ENCODE results near the gene CEP95. TPM values are rescaled to one million over a fixed set of nuclear protein-coding genes. Genes with fewer than 3 reads are reported as not detected.

Gene CEP95
- total RNA-seq, 1 experiment from 2014 or later = 63.8 TPM

GRCh38 chr17:64520359-64520758, 13.6 kb downstream of the CEP95 start (continued):
- TF ChIP-seq MLX (CRISPR knock-in tag; IDR thresholded peaks at IDR 0.05) (no peak), ARID4B (CRISPR knock-in tag; IDR thresholded peaks at IDR 0.05; ENCODE audit: borderline replicate concordance) (no peak), ZNF416 (CRISPR knock-in tag; IDR thresholded peaks at IDR 0.05) (no peak), ETV6 (CRISPR knock-in tag; IDR thresholded peaks at IDR 0.05) (no peak), SMAD4 (CRISPR knock-in tag; IDR thresholded peaks at IDR 0.05) (no peak), USF1 (CRISPR knock-in tag; IDR thresholded peaks at IDR 0.05) (no peak), E2F5 (CRISPR knock-in tag; IDR thresholded peaks at IDR 0.05) (no peak), ZNF671 (CRISPR knock-in tag; IDR thresholded peaks at IDR 0.05) (no peak), ZBTB43 (CRISPR knock-in tag; IDR thresholded peaks at IDR 0.05) (no peak), CBFB (CRISPR knock-in tag; IDR thresholded peaks at IDR 0.05; ENCODE audit: low read depth) (no peak), PRRX2 (CRISPR knock-in tag; IDR thresholded peaks at IDR 0.05) (no peak), FOXP1 (CRISPR knock-in tag; IDR thresholded peaks at IDR 0.05; ENCODE audit: borderline replicate concordance) (no peak)

- H3K27me3 Mint-ChIP-seq (ENCODE audit: low read depth) = no peaks in the 10 kb centered on the region
Measured at GRCh38 chr17:64527914-64528313, 21.1 kb downstream of the CEP95 start.

GRCh38 chr17:64529221-64529620, 22.4 kb downstream of the CEP95 start:
- DNase-seq (ENCODE audit: low spot score) (no peak), ATAC-seq (no peak)
- CTCF ChIA-PET = interaction anchor here (0.9 kb wide), 1 partner anchor 10 kb away, joined by 3 read pairs; no protein-coding TSS in a partner anchor
- Mint-ChIP-seq H3K9me3 (no peaks in the 10 kb centered on the region), H3K4me1 (no peaks in the 10 kb centered on the region), H3K27me3 (ENCODE audit: low read depth) (no peaks in the 10 kb centered on the region), H3K4me3 (no peak overlapping the region), H3K27ac (no peak overlapping the region), H3K36me3 (peaks cover 81% of the 10 kb centered on the region)
- POLR2A ChIA-PET = no interaction called here
- TF ChIP-seq IRF2 (CRISPR knock-in tag; IDR thresholded peaks at IDR 0.05; ENCODE audit: borderline replicate concordance, low read depth) (no peak), NR3C1 (CRISPR knock-in tag; conservative IDR thresholded peaks at IDR 0.05; ENCODE audit: low read depth) (no peak), ARID4B (CRISPR knock-in tag; IDR thresholded peaks at IDR 0.05; ENCODE audit: borderline replicate concordance) (no peak), CTCF (IDR thresholded peaks at IDR 0.05) (no peak), ATF1 (CRISPR knock-in tag; IDR thresholded peaks at IDR 0.05) (no peak), SP1 (CRISPR knock-in tag; conservative IDR thresholded peaks at IDR 0.05) (no peak)

More at GRCh38 chr17:64527914-64528313, 21.1 kb downstream of the CEP95 start:
- DNase-seq (ENCODE audit: low spot score) (no peak), ATAC-seq (no peak)
- TF ChIP-seq GABPB1 (CRISPR knock-in tag; IDR thresholded peaks at IDR 0.05) (no peak), FOXK1 (CRISPR knock-in tag; IDR thresholded peaks at IDR 0.05) (no peak)
- no peaks in the 10 kb centered on the region for H3K4me1 Mint-ChIP-seq
- no peak overlapping the region for H3K27ac Mint-ChIP-seq
- no peaks in the 10 kb centered on the region for H3K9me3 Mint-ChIP-seq
- no peak overlapping the region for H3K4me3 Mint-ChIP-seq
- ChIA-PET CTCF (no interaction called here), POLR2A (no interaction called here)
- H3K36me3 Mint-ChIP-seq = peaks cover 83% of the 10 kb centered on the region

Measured in WTC11 (cell line).